IMR-90 (cell line): ENCODE measurements around the gene CTIF. TPM values are rescaled to one million over a fixed set of nuclear protein-coding genes. Genes with fewer than 3 reads are reported as not detected.

Experiments used
- ATAC-seq: fragments of 200-7000 bp; cut with Tn5 transposase; 2 replicates; pipeline ENCODE4 v1.9.1; 2020; ENCODE audit warnings: low read depth, mild to moderate bottlenecking, moderate library complexity
- BruUV-seq: library from RNA; stranded (reverse); fragments of 400-500 nt; replicated peaks from 2 replicates; lab custom pipeline; 2021; lab: Mats Ljungman, UMichigan
- CTCF ChIA-PET: fragments of 300-600 bp; formaldehyde crosslinking; extraction: SDS; loops from one replicate; lab custom pipeline; 2021; ENCODE audit warnings: antibody characterized with exemption; lab: Yijun Ruan, JAX
- POLR2A ChIA-PET: fragments of 300-600 bp; sonication (Branson Sonifier 250); formaldehyde crosslinking; loops from one replicate; lab custom pipeline; 2022; ENCODE audit warnings: antibody characterized with exemption; ENCODE audit not compliant: unreplicated experiment; lab: Charles Lee
- DNase-seq: peaks from one replicate; pipeline ENCODE4 v3.0.0; 2013
- H2AFZ ChIP-seq: replicated peaks from 2 replicates; pipeline ENCODE3; 2013; ENCODE audit warnings: low read length, mild to moderate bottlenecking; ENCODE audit not compliant: poor library complexity
- H2AK5ac ChIP-seq: 2 replicates; pipeline ENCODE4 v1.6.1; 2013; ENCODE audit warnings: low read depth, low read length, inconsistent platforms
- H2AK9ac ChIP-seq: replicated peaks from 2 replicates; pipeline ENCODE3; 2013; ENCODE audit warnings: mild to moderate bottlenecking, low read depth, low read length, moderate library complexity; ENCODE audit not compliant: poor library complexity
- H2BK120ac ChIP-seq: 2 replicates; pipeline ENCODE4 v1.6.1; 2013; ENCODE audit warnings: low read depth, low read length, inconsistent platforms
- H2BK15ac ChIP-seq: 3 replicates; pipeline ENCODE4 v1.6.1; 2013; ENCODE audit warnings: low read depth, low read length, inconsistent platforms
- H2BK20ac ChIP-seq: 2 replicates; pipeline ENCODE4 v1.6.1; 2013; ENCODE audit warnings: low read depth, mild to moderate bottlenecking, inconsistent platforms, low read length, moderate library complexity
- H2BK5ac ChIP-seq: 2 replicates; pipeline ENCODE4 v1.6.1; 2013; ENCODE audit warnings: mild to moderate bottlenecking, low read depth, low read length, inconsistent platforms; ENCODE audit not compliant: poor library complexity, severe bottlenecking
- H3K14ac ChIP-seq: replicated peaks from 2 replicates; pipeline ENCODE4 v1.6.1; 2013; ENCODE audit warnings: low read depth, low read length, inconsistent platforms
- H3K18ac ChIP-seq: 2 replicates; pipeline ENCODE4 v1.6.1; 2013; ENCODE audit warnings: low read depth, low read length, control low read depth
- H3K23ac ChIP-seq: 2 replicates; pipeline ENCODE4 v1.6.1; 2013; ENCODE audit warnings: low read depth, low read length, inconsistent platforms
- H3K27ac ChIP-seq: 2 replicates; pipeline ENCODE4 v1.5.1; 2013; ENCODE audit warnings: mild to moderate bottlenecking, control low read depth, low read length; ENCODE audit not compliant: insufficient read depth
- H3K27me3 ChIP-seq: 2 replicates; pipeline ENCODE4 v1.6.1; 2013; ENCODE audit warnings: low read length; ENCODE audit not compliant: control insufficient read depth, insufficient read depth
- H3K36me3 ChIP-seq: 2 replicates; pipeline ENCODE4 v1.6.1; 2013; ENCODE audit warnings: low read length, mixed read lengths; ENCODE audit not compliant: control insufficient read depth, insufficient read depth
- H3K4ac ChIP-seq: 2 replicates; pipeline ENCODE4 v1.6.1; 2013; ENCODE audit warnings: low read depth, low read length, inconsistent platforms
- H3K4me1 ChIP-seq: 2 replicates; pipeline ENCODE4 v1.6.1; 2013; ENCODE audit warnings: low read length, mixed read lengths; ENCODE audit not compliant: control insufficient read depth, insufficient read depth
- H3K4me2 ChIP-seq: 2 replicates; pipeline ENCODE4 v1.6.1; 2013; ENCODE audit warnings: low read depth, mild to moderate bottlenecking, control low read depth, low read length, moderate library complexity
- H3K4me3 ChIP-seq: 2 replicates; pipeline ENCODE4 v1.5.1; 2013; ENCODE audit warnings: low read depth, mild to moderate bottlenecking, control low read depth, low read length, moderate library complexity; ENCODE audit not compliant: insufficient read depth
- H3K56ac ChIP-seq: 2 replicates; pipeline ENCODE4 v1.6.1; 2013; ENCODE audit warnings: low read length, inconsistent platforms; ENCODE audit not compliant: insufficient read depth; ENCODE audit errors: extremely low read depth
- H3K79me1 ChIP-seq, 2 experiments: 2 replicates each; pipeline ENCODE4 v1.6.1; 2013; ENCODE audit warnings: low read length in 2 of 2, inconsistent platforms in 1 of 2, low read depth in 1 of 2
- H3K9ac ChIP-seq: 2 replicates; pipeline ENCODE4 v1.6.1; 2013; ENCODE audit warnings: low read depth, low read length, control low read depth
- H3K9me1 ChIP-seq: 2 replicates; pipeline ENCODE4 v1.6.1; 2013; ENCODE audit warnings: low read length, inconsistent platforms; ENCODE audit not compliant: insufficient read depth
- H3K9me3 ChIP-seq: 2 replicates; pipeline ENCODE4 v1.6.1; 2013; ENCODE audit warnings: low read length; ENCODE audit not compliant: control insufficient read depth, insufficient read depth
- H4K20me1 ChIP-seq: 2 replicates; pipeline ENCODE4 v1.6.1; 2013; ENCODE audit warnings: low read length, inconsistent platforms; ENCODE audit not compliant: insufficient read depth
- H4K5ac ChIP-seq: 2 replicates; pipeline ENCODE4 v1.6.1; 2013; ENCODE audit warnings: mild to moderate bottlenecking, low read depth, low read length, control low read depth
- H4K8ac ChIP-seq, 2 experiments: 2 replicates each; pipeline ENCODE4 v1.6.1; 2013; ENCODE audit warnings: low read depth in 2 of 2, low read length in 2 of 2, control low read depth in 1 of 2, inconsistent platforms in 1 of 2
- H4K91ac ChIP-seq: 2 replicates; pipeline ENCODE4 v1.6.1; 2013; ENCODE audit warnings: low read depth, low read length, inconsistent platforms; ENCODE audit not compliant: insufficient read depth
- MAZ ChIP-seq: IDR thresholded peaks from 2 replicates; pipeline ENCODE4 v1.6.1; 2012; ENCODE audit warnings: low read depth, mild to moderate bottlenecking, low read length, improper control_type of control experiment, moderate library complexity, borderline replicate concordance
- RCOR1 ChIP-seq: IDR thresholded peaks from 2 replicates; pipeline ENCODE4 v1.6.1; 2012; ENCODE audit warnings: mild to moderate bottlenecking, low read length, improper control_type of control experiment; ENCODE audit not compliant: insufficient replicate concordance
- RFX5 ChIP-seq: IDR thresholded peaks from 2 replicates; pipeline ENCODE4 v1.8.0; 2012; ENCODE audit warnings: low read depth, mild to moderate bottlenecking, low read length, moderate library complexity
- WGBS, 2 experiments: methylation state at CpG; one replicate each; pipeline versions ENCODE4 v1.1.5 to v1.1.7; 2013; ENCODE audit warnings: missing lambda C conversion rate in 2 of 2; ENCODE audit not compliant: insufficient read length in 1 of 2; ENCODE audit errors: extremely low coverage in 2 of 2; 5-methylcytosine and 5-hydroxymethylcytosine counted together
- dilution Hi-C: fragments of 300-500 bp; cut with HindIII; formaldehyde crosslinking; loops from one replicate; pipeline ENCODE4 v1.14.3; 2018; ENCODE audit warnings: low sequenced_read_pairs; ENCODE audit not compliant: unreplicated experiment
- in situ Hi-C: fragments of 300-500 bp; cut with MboI; formaldehyde crosslinking; loops from 3 replicates; pipeline ENCODE4 v1.14.3; 2019; ENCODE audit warnings: low sequenced_read_pairs, inconsistent platforms, mixed read lengths
- intact Hi-C: fragments of 100-400 bp; cut with micrococcal nuclease; formaldehyde crosslinking; loops from 2 replicates; pipeline ENCODE4 v1.10.0; 2022
- polyA plus RNA-seq, 3 experiments: library from polyadenylated mRNA; depleted of rRNA; stranded (reverse); fragments of >200 nt; gene quantifications; 2 replicates each; pipeline ENCODE4 v1.2.3, GENCODE V29; 2012; ENCODE audit warnings: low replicate concordance in 1 of 3
- total RNA-seq: library from RNA; depleted of rRNA; stranded (reverse); fragments of >200 nt; gene quantifications from 2 replicates; pipeline ENCODE4 v1.2.3, GENCODE V29; 2012

CTIF gene
- total and polyA plus RNA-seq, 2 of the 4 experiments (the other 2 are of a cell fraction), result 25.1 to 57.0 TPM

- CTCF ChIA-PET, result no interaction called here
- H4K91ac ChIP-seq, result no peak overlapping the region
- peaks cover 35% of the 10 kb centered on the region for H3K4me1 ChIP-seq
- H2AFZ ChIP-seq, result no peak overlapping the region
- H2BK20ac ChIP-seq, result no peak overlapping the region
- no peak overlapping the region for H2AK9ac ChIP-seq
- H3K27me3 ChIP-seq, result no peaks in the 10 kb centered on the region
- dilution Hi-C loops, result no loop called here
- H3K36me3 ChIP-seq, result peaks cover 20% of the 10 kb centered on the region
- H3K56ac ChIP-seq, result no peak overlapping the region
- no peak overlapping the region for H3K4me3 ChIP-seq
- POLR2A ChIA-PET, result no interaction called here
- H2BK15ac ChIP-seq, result no peak overlapping the region
- H3K4me2 ChIP-seq, result no peak overlapping the region
- no peak overlapping the region for H3K18ac ChIP-seq
- no peak overlapping the region for H3K4ac ChIP-seq
- peaks cover 60% of the 10 kb centered on the region for H3K9me1 ChIP-seq
- BruUV-seq, result no TSS peak
- DNase-seq (no peak), ATAC-seq (no peak)
- no CpG with 5 or more reads among the region's 2 CpGs for WGBS, 2 experiments
- no peak overlapping the region for H3K23ac ChIP-seq
- H4K5ac ChIP-seq, result no peak overlapping the region
- H3K79me1 ChIP-seq, result peaks cover 52 to 97% of the 10 kb centered on the region in 2 experiments
- no peak overlapping the region for H2BK5ac ChIP-seq
- no peak overlapping the region for H4K8ac ChIP-seq
- no peak overlapping the region for H2BK120ac ChIP-seq
- in situ Hi-C loops, result no loop called here
- H2AK5ac ChIP-seq, result no peak overlapping the region
- H4K20me1 ChIP-seq, result peaks cover 95% of the 10 kb centered on the region
- H3K27ac ChIP-seq, result no peak overlapping the region
- intact Hi-C loops, result no loop called here
- no peak overlapping the region for H3K9ac ChIP-seq
- no peaks in the 10 kb centered on the region for H3K9me3 ChIP-seq
- TF ChIP-seq MAZ (no peak), RFX5 (no peak), RCOR1 (no peak)
- no peak overlapping the region for H3K14ac ChIP-seq
Observed at GRCh38 chr18:48551100-48551499, 12.3 kb downstream of the CTIF start.
